GM12891 (cell line): ENCODE measurements around the gene EPAS1.
A peak's percentile ranks its signal among the peaks of the same experiment; 100 is the strongest.

ENCODE experiments used
- POLR2A ChIP-seq: IDR thresholded peaks from 2 replicates; pipeline ENCODE4 v1.6.1; 2011; ENCODE audit warnings: low read depth, low read length, control low read depth
- POLR2AphosphoS5 ChIP-seq: IDR thresholded peaks from 2 replicates; pipeline ENCODE4 v1.6.1; 2011; ENCODE audit warnings: low read depth, low read length, control low read depth
- POU2F2 ChIP-seq: IDR thresholded peaks from 2 replicates; pipeline ENCODE4 v1.6.1; 2011; ENCODE audit warnings: low read depth, mild to moderate bottlenecking, control low read depth, low read length, moderate library complexity
- SPI1 ChIP-seq: IDR thresholded peaks from 2 replicates; pipeline ENCODE4 v1.6.1; 2011; ENCODE audit warnings: low read depth, low read length, control low read depth
- TAF1 ChIP-seq: IDR thresholded peaks from 2 replicates; pipeline ENCODE4 v1.6.1; 2011; ENCODE audit warnings: low read depth, low read length, control low read depth

- no peak for TF ChIP-seq POLR2A
- no peak for TF ChIP-seq POLR2AphosphoS5
- no peak for TF ChIP-seq TAF1
- TF ChIP-seq SPI1 = peak; percentile 89
- no peak for TF ChIP-seq POU2F2
Observed at GRCh38 chr2:46435353-46435752, 138.1 kb downstream of the EPAS1 start.
